H1 (cell line): Measurements from ENCODE around the gene DNAJC16. TPM values are rescaled to one million over a fixed set of nuclear protein-coding genes. Genes with fewer than 3 reads are reported as not detected.

ENCODE experiments used
- CTCF ChIA-PET: fragments of 300-600 bp; sonication (Branson Sonifier 250); formaldehyde crosslinking; loops from one replicate; lab custom pipeline; 2021; ENCODE audit not compliant: partially characterized antibody; lab: Charles Lee
- POLR2A ChIA-PET: fragments of 300-600 bp; sonication (Branson Sonifier 250); formaldehyde crosslinking; loops from one replicate; lab custom pipeline; 2021; ENCODE audit warnings: inconsistent platforms; ENCODE audit not compliant: partially characterized antibody; lab: Charles Lee
- DNase-seq, 2 experiments: peaks; one replicate each; pipeline versions ENCODE4 v3.0.0 to v3.0.0-alpha.2; 2010 to 2022; ENCODE audit warnings: low spot score in 2 of 2, low read depth in 1 of 2, mixed read lengths in 1 of 2
- FAIRE-seq: peaks from 2 replicates; lab custom pipeline; 2011; peaks lifted over from hg19 to GRCh38; lab: Jason Lieb, UNC
- H2AFZ ChIP-seq: 2 replicates; pipeline ENCODE4 v1.8.1; 2012; ENCODE audit warnings: low read length, inconsistent platforms
- H2AK5ac ChIP-seq: 2 replicates; pipeline ENCODE4 v1.6.1; 2013; ENCODE audit warnings: low read depth, low read length
- H2BK120ac ChIP-seq: replicated peaks from 2 replicates; pipeline ENCODE3; 2013; ENCODE audit warnings: low read depth, low read length, inconsistent platforms
- H2BK12ac ChIP-seq: 2 replicates; pipeline ENCODE4 v1.6.1; 2013; ENCODE audit warnings: low read depth, low read length
- H2BK15ac ChIP-seq: 2 replicates; pipeline ENCODE4 v1.6.1; 2013; ENCODE audit warnings: low read length
- H2BK20ac ChIP-seq: 2 replicates; pipeline ENCODE4 v1.6.1; 2013; ENCODE audit warnings: low read length
- H2BK5ac ChIP-seq: 2 replicates; pipeline ENCODE4 v1.6.1; 2013; ENCODE audit warnings: low read depth, low read length
- H3K14ac ChIP-seq: 2 replicates; pipeline ENCODE4 v1.6.1; 2013; ENCODE audit warnings: inconsistent platforms; ENCODE audit not compliant: insufficient read length
- H3K18ac ChIP-seq: 2 replicates; pipeline ENCODE4 v1.6.1; 2013; ENCODE audit warnings: low read length; ENCODE audit errors: extremely low read depth
- H3K23ac ChIP-seq: 2 replicates; pipeline ENCODE4 v1.6.1; 2013; ENCODE audit warnings: inconsistent platforms; ENCODE audit not compliant: insufficient read length
- H3K23me2 ChIP-seq: 2 replicates; pipeline ENCODE4 v1.6.1; 2013; ENCODE audit warnings: low read depth, low read length
- H3K27ac ChIP-seq: 2 replicates; pipeline ENCODE4 v1.6.1; 2011; ENCODE audit warnings: low read depth, low read length, inconsistent platforms
- H3K27me3 ChIP-seq, 4 experiments: replicated peaks in 1 of 4; 1 replicate in 1 of 4; 2 replicates in 3 of 4; pipeline versions ENCODE4 v1.6.1 to v1.8.1; 2011 to 2013; ENCODE audit warnings: low read length in 3 of 4, mild to moderate bottlenecking in 3 of 4, inconsistent platforms in 2 of 4, mixed read lengths in 2 of 4, moderate library complexity in 1 of 4; ENCODE audit not compliant: control insufficient read depth in 3 of 4, insufficient read depth in 3 of 4; ENCODE audit errors: extremely low read depth in 1 of 4
- H3K36me3 ChIP-seq, 4 experiments: 2 replicates each; pipeline versions ENCODE4 v1.6.1 to v1.8.1; 2011 to 2013; ENCODE audit warnings: mild to moderate bottlenecking in 4 of 4, low read length in 3 of 4, moderate library complexity in 2 of 4, control low read depth in 1 of 4, inconsistent platforms in 1 of 4; ENCODE audit not compliant: insufficient read depth in 4 of 4, control insufficient read depth in 2 of 4
- H3K4ac ChIP-seq: replicated peaks from 2 replicates; pipeline ENCODE3; 2013; ENCODE audit warnings: low read length, low read depth, mixed read lengths, inconsistent platforms; ENCODE audit not compliant: insufficient read length
- H3K4me1 ChIP-seq, 4 experiments: replicated peaks in 1 of 4; 1 replicate in 1 of 4; 2 replicates in 3 of 4; pipeline versions ENCODE4 v1.6.1 to v1.8.1; 2011 to 2013; ENCODE audit warnings: low read length in 3 of 4, inconsistent platforms in 2 of 4, mixed read lengths in 1 of 4; ENCODE audit not compliant: insufficient read depth in 4 of 4, control insufficient read depth in 3 of 4
- H3K4me2 ChIP-seq, 2 experiments: 2 replicates each; pipeline versions ENCODE4 v1.6.1 to v1.8.1; 2011 to 2013; ENCODE audit warnings: low read depth in 2 of 2, low read length in 2 of 2, control low read depth in 1 of 2, inconsistent platforms in 1 of 2, mild to moderate bottlenecking in 1 of 2; ENCODE audit not compliant: insufficient read depth in 1 of 2
- H3K4me3 ChIP-seq, 4 experiments: fragments of 200-600, 300-600 bp in 1 of 4; sonication (generic), shearing (Covaris generic), sonication (Bioruptor Twin) in 1 of 4; 2 replicates each; pipeline versions ENCODE4 v1.5.1 to v1.8.1; 2011 to 2016; ENCODE audit warnings: low read length in 4 of 4, low read depth in 3 of 4, control low read depth in 2 of 4, inconsistent platforms in 2 of 4, mild to moderate bottlenecking in 2 of 4, mixed read lengths in 1 of 4, moderate library complexity in 1 of 4; ENCODE audit not compliant: insufficient read depth in 2 of 4; ENCODE audit errors: extremely low read depth in 1 of 4
- H3K56ac ChIP-seq: replicated peaks from 2 replicates; pipeline ENCODE3; 2013; ENCODE audit warnings: low read depth, mild to moderate bottlenecking, mixed read lengths, low read length, inconsistent platforms; ENCODE audit not compliant: insufficient read length
- H3K79me1 ChIP-seq: 2 replicates; pipeline ENCODE4 v1.6.1; 2013; ENCODE audit warnings: low read depth, low read length, control low read depth
- H3K79me2 ChIP-seq, 2 experiments: 2 replicates each; pipeline versions ENCODE4 v1.6.1 to v1.8.1; 2012 to 2013; ENCODE audit warnings: low read length in 2 of 2, mild to moderate bottlenecking in 2 of 2, inconsistent platforms in 1 of 2; ENCODE audit not compliant: insufficient read depth in 2 of 2, control insufficient read depth in 1 of 2
- H3K9ac ChIP-seq, 4 experiments: replicated peaks in 1 of 4; 1 replicate in 1 of 4; 2 replicates in 3 of 4; pipeline versions ENCODE4 v1.6.1 to v1.8.1; 2011 to 2013; ENCODE audit warnings: low read depth in 3 of 4, low read length in 3 of 4, control low read depth in 2 of 4, mild to moderate bottlenecking in 2 of 4, moderate library complexity in 2 of 4, inconsistent platforms in 1 of 4; ENCODE audit errors: extremely low read depth in 1 of 4
- H3K9me3 ChIP-seq, 2 experiments: 2 replicates each; pipeline versions ENCODE4 v1.6.1 to v1.8.1; 2012 to 2013; ENCODE audit warnings: mild to moderate bottlenecking in 2 of 2, moderate library complexity in 2 of 2, control low read depth in 1 of 2, inconsistent platforms in 1 of 2, low read depth in 1 of 2, low read length in 1 of 2, mixed read lengths in 1 of 2; ENCODE audit not compliant: insufficient read depth in 2 of 2
- H4K20me1 ChIP-seq, 2 experiments: replicated peaks in 1 of 2; 2 replicates each; pipeline versions ENCODE3 to v1.8.1; 2011 to 2013; ENCODE audit warnings: inconsistent platforms in 2 of 2, low read length in 2 of 2, mild to moderate bottlenecking in 1 of 2; ENCODE audit not compliant: insufficient read depth in 2 of 2, control insufficient read depth in 1 of 2
- H4K5ac ChIP-seq: 2 replicates; pipeline ENCODE4 v1.6.1; 2013; ENCODE audit warnings: low read length, low read depth, mixed read lengths, inconsistent platforms; ENCODE audit not compliant: insufficient read length
- H4K8ac ChIP-seq: 2 replicates; pipeline ENCODE4 v1.8.0; 2013; ENCODE audit warnings: mild to moderate bottlenecking, moderate library complexity, low read length, inconsistent platforms; ENCODE audit not compliant: insufficient read depth; ENCODE audit errors: extremely low read depth
- H4K91ac ChIP-seq: replicated peaks from 2 replicates; pipeline ENCODE3; 2013; ENCODE audit warnings: low read length, mixed read lengths, inconsistent platforms; ENCODE audit not compliant: insufficient read length
- ASH2L ChIP-seq: fragments of 200-600, 300-600 bp; sonication (generic); IDR thresholded peaks from one replicate; pipeline ENCODE4 v1.7.1; 2017; ENCODE audit warnings: low read length
- CBX5 ChIP-seq: fragments of 300-800, 300-1000 bp; sonication (generic); IDR thresholded peaks from 2 replicates; pipeline ENCODE4 v1.7.1; 2016; ENCODE audit warnings: antibody characterized with exemption, low read length, low read depth
- CBX8 ChIP-seq: fragments of 300-800, 300-1000 bp; sonication (generic); IDR thresholded peaks from 2 replicates; pipeline ENCODE4 v1.7.1; 2016; ENCODE audit warnings: low read depth, low read length, borderline replicate concordance
- CREB1 ChIP-seq: IDR thresholded peaks from 2 replicates; pipeline ENCODE4 v1.6.1; 2012; ENCODE audit warnings: inconsistent platforms
- EGR1 ChIP-seq: IDR thresholded peaks from 2 replicates; pipeline ENCODE4 v1.6.1; 2011; ENCODE audit warnings: low read depth, low read length, borderline replicate concordance
- EP300 ChIP-seq, 2 experiments: IDR thresholded peaks; 1 replicate in 1 of 2; 2 replicates in 1 of 2; pipeline ENCODE4 v1.6.1; 2011 to 2012; ENCODE audit warnings: low read depth in 2 of 2, low read length in 2 of 2, mild to moderate bottlenecking in 2 of 2, borderline replicate concordance in 1 of 2, inconsistent platforms in 1 of 2, moderate library complexity in 1 of 2
- FOSL1 ChIP-seq: IDR thresholded peaks from 2 replicates; pipeline ENCODE4 v1.6.1; 2011; ENCODE audit warnings: mild to moderate bottlenecking, low read depth, low read length, moderate library complexity; ENCODE audit not compliant: insufficient read depth
- KDM1A ChIP-seq: fragments of 200-600, 300-600 bp; sonication (generic); IDR thresholded peaks from 2 replicates; pipeline ENCODE4 v1.7.1; 2016; ENCODE audit warnings: mild to moderate bottlenecking, low read length, borderline replicate concordance
- NANOG ChIP-seq: IDR thresholded peaks from 2 replicates; pipeline ENCODE4 v1.6.1; 2011; ENCODE audit warnings: low read length, low read depth, mild to moderate bottlenecking, inconsistent platforms; ENCODE audit not compliant: insufficient read depth, poor library complexity, severe bottlenecking
- RBBP5 ChIP-seq: IDR thresholded peaks from 2 replicates; pipeline ENCODE4 v1.7.1; 2012; ENCODE audit warnings: low read depth, mild to moderate bottlenecking, inconsistent platforms, low read length, moderate library complexity, borderline replicate concordance
- RNF2 ChIP-seq: fragments of 200-900, 300-1000 bp; sonication (generic); IDR thresholded peaks from 2 replicates; pipeline ENCODE4 v1.7.1; 2016; ENCODE audit warnings: borderline replicate concordance, low read depth, mild to moderate bottlenecking, antibody characterized with exemption, low read length; ENCODE audit not compliant: poor library complexity, severe bottlenecking; ENCODE audit errors: missing control alignments
- SUZ12 ChIP-seq: fragments of 200-600 bp; sonication (generic); IDR thresholded peaks from 2 replicates; pipeline ENCODE4 v1.6.1; 2012; ENCODE audit warnings: mild to moderate bottlenecking, inconsistent platforms, low read length, moderate library complexity, mixed read lengths
- TBP ChIP-seq: IDR thresholded peaks from 2 replicates; pipeline ENCODE4 v1.6.1; 2011; ENCODE audit warnings: low read depth, low read length, improper control_type of control experiment
- WGBS, 2 experiments: shearing (Covaris generic) in 1 of 2; methylation state at CpG; one replicate each; pipeline versions ENCODE4 v1.1.6 to v1.1.7; 2013 to 2015; ENCODE audit warnings: low lambda C conversion rate in 2 of 2, mixed read lengths in 2 of 2, inconsistent platforms in 1 of 2, low coverage in 1 of 2, missing lambda C conversion rate in 1 of 2; ENCODE audit not compliant: insufficient replicate concordance in 2 of 2, insufficient coverage in 1 of 2, insufficient read length in 1 of 2; ENCODE audit errors: extremely low coverage in 1 of 2, missing lambda C conversion rate in 1 of 2; 5-methylcytosine and 5-hydroxymethylcytosine counted together
- polyA plus RNA-seq, 7 experiments: library from polyadenylated mRNA; depleted of rRNA in 3 of 7; stranded (reverse) in 5 of 7; unstranded in 2 of 7; fragments of >200 nt in 5 of 7; fragments of 200-250 nt in 2 of 7; gene quantifications; 1 replicate in 5 of 7; 2 replicates in 1 of 7; 4 replicates in 1 of 7; pipeline versions ENCODE4 v1.2.1 to v1.2.3, GENCODE V29; 2011 to 2013; ENCODE audit warnings: missing spikeins in 2 of 7, mixed read lengths in 2 of 7
- total RNA-seq: library from RNA; stranded (reverse); fragmentation: NEBNext Ultra II Directional; extraction: Animal tissue kit (Norgen Biotek cat#: 25700); gene quantifications from 2 replicates; pipeline ENCODE4 v1.2.1, GENCODE V29; 2021

The DNAJC16 gene
- total and polyA plus RNA-seq, 2 of the 8 experiments (the other 6 are each of a cell fraction or from before 2014, with no cell fraction given) = 7.9 to 23.3 TPM

- Histone ChIP-seq H3K4me1 (no peaks in the 10 kb centered on the region), H3K79me2 (no peaks in the 10 kb centered on the region), H3K27me3 (no peaks in the 10 kb centered on the region), H2BK120ac (no peak overlapping the region), H3K4me3 (no peak overlapping the region), H3K14ac (no peak overlapping the region), H4K20me1 (peaks cover 0 to 2% of the 10 kb centered on the region in 2 experiments), H3K36me3 (peaks cover 0 to 9% (median 5%) of the 10 kb centered on the region in 4 experiments; a peak in 3 of 8 replicates), H2BK15ac (no peak overlapping the region), H3K23ac (no peak overlapping the region), H2BK20ac (no peak overlapping the region), H3K56ac (no peak overlapping the region), H4K8ac (no peak overlapping the region), H2AFZ (no peak overlapping the region), H4K91ac (no peak overlapping the region), H3K9me3 (no peaks in the 10 kb centered on the region), H2BK12ac (no peak overlapping the region), H3K9ac (no peak overlapping the region), H3K27ac (no peak overlapping the region), H2BK5ac (no peak overlapping the region), H3K4me2 (no peak overlapping the region), H3K79me1 (no peaks in the 10 kb centered on the region), H3K18ac (no peak overlapping the region), H2AK5ac (no peak overlapping the region), H4K5ac (no peak overlapping the region), H3K4ac (no peak overlapping the region), H3K23me2 (no peaks in the 10 kb centered on the region; the same call in 1 of the 2 replicates)
- TF ChIP-seq CBX8 (no peak), KDM1A (no peak), CBX5 (no peak), ASH2L (no peak), CREB1 (no peak), TBP (no peak), RBBP5 (no peak), SUZ12 (no peak), FOSL1 (no peak), RNF2 (no peak), EP300 (IDR thresholded peaks at IDR 0.05; ENCODE audit: borderline replicate concordance in 1 of 2, low read depth in 2 of 2, low read length in 2 of 2) (no peak), NANOG (no peak), EGR1 (no peak)
- POLR2A ChIA-PET = no interaction called here
- CTCF ChIA-PET = interaction anchor here (1.2 kb wide), 1 partner anchor 16 kb away, joined by 3 read pairs; no protein-coding TSS in a partner anchor
- DNase-seq (no peak), FAIRE-seq (no peak)
- WGBS, 2 experiments = 92% methylated on average over 7 of the region's 7 CpGs; no CpG with 5 or more reads in 1 of the 2 experiments
These were observed 49.0 kb downstream of the DNAJC16 start for GRCh38 chr1:15575549-15576150.
